SK-N-SH (cell line): ENCODE data around the gene RAB3GAP2. TPM values are rescaled to one million over a fixed set of nuclear protein-coding genes. Genes with fewer than 3 reads are reported as not detected.

ENCODE experiments used
- CTCF ChIA-PET: fragments of 300-600, 350-600 bp; formaldehyde crosslinking; extraction: SDS; loops from one replicate; lab custom pipeline; 2021; lab: Yijun Ruan, JAX
- POLR2A ChIA-PET: fragments of 350-600 bp; sonication (Branson Sonifier 250); formaldehyde crosslinking; extraction: SDS; loops from one replicate; lab custom pipeline; 2020; ENCODE audit warnings: antibody characterized with exemption, inconsistent platforms; lab: Yijun Ruan, JAX
- DNase-seq: peaks from one replicate; pipeline ENCODE4 v3.0.0; 2012
- H2AFZ ChIP-seq: fragments of 200-600 bp; sonication (generic); 2 replicates; pipeline ENCODE4 v1.8.1; 2016; ENCODE audit warnings: antibody characterized with exemption, mild to moderate bottlenecking, low read depth
- H3F3A ChIP-seq: fragments of 200-600 bp; sonication (generic); replicated peaks from 2 replicates; pipeline ENCODE3; 2016; ENCODE audit warnings: antibody characterized with exemption, mild to moderate bottlenecking; ENCODE audit not compliant: insufficient read depth
- H3K27ac ChIP-seq, 2 experiments: fragments of 200-500 bp in 1 of 2; fragments of 200-600 bp in 1 of 2; sonication (Bioruptor generic) in 1 of 2; sonication (generic), shearing (Covaris generic) in 1 of 2; 2 replicates each; pipeline versions ENCODE4 v1.5.1 to v1.6.1; 2014 to 2016; ENCODE audit warnings: low read depth in 2 of 2, inconsistent platforms in 1 of 2, low read length in 1 of 2, mild to moderate bottlenecking in 1 of 2, mixed read lengths in 1 of 2
- H3K27me3 ChIP-seq: fragments of 200-600 bp; sonication (generic), shearing (Covaris generic); 2 replicates; pipeline ENCODE4 v1.6.1; 2016; ENCODE audit warnings: mixed run types; ENCODE audit not compliant: insufficient read depth
- H3K36me3 ChIP-seq, 2 experiments: fragments of 200-500 bp in 1 of 2; fragments of 200-600 bp in 1 of 2; sonication (Bioruptor generic) in 1 of 2; sonication (generic) in 1 of 2; replicated peaks in 1 of 2; 2 replicates each; pipeline versions ENCODE3 to v1.5.1; 2014 to 2016; ENCODE audit warnings: low read length in 1 of 2, mild to moderate bottlenecking in 1 of 2; ENCODE audit not compliant: insufficient read depth in 2 of 2, control insufficient read depth in 1 of 2
- H3K4me1 ChIP-seq, 2 experiments: fragments of 200-500 bp in 1 of 2; fragments of 200-600 bp in 1 of 2; sonication (Bioruptor generic) in 1 of 2; sonication (generic), shearing (Covaris generic) in 1 of 2; 2 replicates each; pipeline versions ENCODE4 v1.5.1 to v1.6.1; 2014 to 2016; ENCODE audit warnings: low read depth in 1 of 2, low read length in 1 of 2, mixed run types in 1 of 2; ENCODE audit not compliant: insufficient read depth in 2 of 2, control insufficient read depth in 1 of 2
- H3K4me2 ChIP-seq: fragments of 200-600 bp; sonication (generic), shearing (Covaris generic); 2 replicates; pipeline ENCODE4 v1.6.1; 2017; ENCODE audit warnings: mixed run types
- H3K4me3 ChIP-seq, 2 experiments: fragments of 200-500 bp in 1 of 2; fragments of 200-600 bp in 1 of 2; sonication (Bioruptor generic) in 1 of 2; sonication (generic), shearing (Covaris generic) in 1 of 2; 2 replicates each; pipeline versions ENCODE4 v1.5.1 to v1.8.1; 2014 to 2016; ENCODE audit warnings: low read depth in 2 of 2, inconsistent platforms in 1 of 2, low read length in 1 of 2, mild to moderate bottlenecking in 1 of 2, mixed read lengths in 1 of 2, moderate library complexity in 1 of 2
- H3K79me2 ChIP-seq: fragments of 200-600 bp; sonication (generic); 2 replicates; pipeline ENCODE4 v1.8.1; 2017; ENCODE audit warnings: mild to moderate bottlenecking; ENCODE audit not compliant: insufficient read depth
- H3K9ac ChIP-seq: fragments of 200-600 bp; sonication (generic); 2 replicates; pipeline ENCODE4 v1.6.1; 2017; ENCODE audit warnings: mixed run types
- H3K9me2 ChIP-seq: fragments of 200-600 bp; sonication (generic); 2 replicates; pipeline ENCODE4 v1.6.1; 2017; ENCODE audit warnings: mixed run types
- H3K9me3 ChIP-seq: fragments of 200-600 bp; sonication (generic); 2 replicates; pipeline ENCODE4 v1.6.1; 2017; ENCODE audit warnings: mixed run types, mild to moderate bottlenecking, moderate library complexity
- H4K20me1 ChIP-seq: fragments of 200-600 bp; sonication (generic); 2 replicates; pipeline ENCODE4 v1.6.1; 2017; ENCODE audit warnings: mild to moderate bottlenecking, mixed run types; ENCODE audit not compliant: insufficient read depth
- CHD2 ChIP-seq: fragments of 150-350 bp; IDR thresholded peaks from 2 replicates; pipeline ENCODE4 v1.6.1; 2018; ENCODE audit warnings: low read length; ENCODE audit not compliant: partially characterized antibody
- ELF1 ChIP-seq: IDR thresholded peaks from 2 replicates; pipeline ENCODE4 v1.4.0; 2012
- EZH2phosphoT487 ChIP-seq: fragments of 200-600 bp; sonication (generic); IDR thresholded peaks from 2 replicates; pipeline ENCODE4 v1.6.1; 2017; ENCODE audit warnings: low read depth, mixed run types, mild to moderate bottlenecking, antibody characterized with exemption, moderate library complexity, borderline replicate concordance
- FOXJ3 ChIP-seq: sonication (generic); formaldehyde crosslinking; IDR thresholded peaks from 2 replicates; pipeline ENCODE4 v1.5.1; 2020; ENCODE audit warnings: mild to moderate bottlenecking, missing genetic modification reagents
- GABPA ChIP-seq: IDR thresholded peaks from 2 replicates; pipeline ENCODE4 v1.4.0; 2012; ENCODE audit warnings: low read depth, mild to moderate bottlenecking
- GATA2 ChIP-seq: sonication (generic); formaldehyde crosslinking; IDR thresholded peaks from 2 replicates; pipeline ENCODE4 v1.5.0; 2020; ENCODE audit warnings: mild to moderate bottlenecking, missing genetic modification reagents
- IRF3 ChIP-seq: fragments of 150-350 bp; IDR thresholded peaks from 2 replicates; pipeline ENCODE4 v1.6.1; 2016; ENCODE audit warnings: mild to moderate bottlenecking, low read depth, low read length
- JUND ChIP-seq: IDR thresholded peaks from 2 replicates; pipeline ENCODE4 v1.4.0; 2012
- MXI1 ChIP-seq: IDR thresholded peaks from 2 replicates; pipeline ENCODE4 v1.6.1; 2012; ENCODE audit warnings: mild to moderate bottlenecking, low read depth, low read length, improper control_type of control experiment
- NRF1 ChIP-seq: IDR thresholded peaks from 2 replicates; pipeline ENCODE4 v1.6.1; 2012; ENCODE audit warnings: low read depth, mild to moderate bottlenecking, low read length
- POLR2AphosphoS5 ChIP-seq: IDR thresholded peaks from 2 replicates; pipeline ENCODE4 v1.6.1; 2012; ENCODE audit warnings: low read depth, low read length
- RAD21 ChIP-seq: IDR thresholded peaks from 2 replicates; pipeline ENCODE4 v1.6.1; 2012; ENCODE audit warnings: mild to moderate bottlenecking, low read length
- REST ChIP-seq: IDR thresholded peaks from 2 replicates; pipeline ENCODE4 v1.6.1; 2012; ENCODE audit warnings: mild to moderate bottlenecking, low read depth, low read length, moderate library complexity
- TCF12 ChIP-seq: IDR thresholded peaks from 2 replicates; pipeline ENCODE4 v1.4.0; 2012
- WGBS: methylation state at CpG from one replicate; pipeline ENCODE4 v1.1.6; 2017; ENCODE audit warnings: low lambda C conversion rate; 5-methylcytosine and 5-hydroxymethylcytosine counted together
- polyA plus RNA-seq, 3 experiments: library from polyadenylated mRNA; depleted of rRNA; stranded (reverse); fragments of >200 nt; gene quantifications; 2 replicates each; pipeline ENCODE4 v1.2.3, GENCODE V29; 2012

RAB3GAP2 gene
- polyA plus RNA-seq, 1 of the 3 experiments (the other 2 are of a cell fraction) = 9.3 TPM

- Histone ChIP-seq H3K27me3 (no peaks in the 10 kb centered on the region), H3K9ac (no peak overlapping the region), H3K36me3 (no peaks in the 10 kb centered on the region), H4K20me1 (no peaks in the 10 kb centered on the region), H3K9me3 (no peaks in the 10 kb centered on the region), H3K9me2 (no peaks in the 10 kb centered on the region), H3K4me3 (no peak overlapping the region), H2AFZ (no peak overlapping the region), H3K79me2 (no peaks in the 10 kb centered on the region), H3K27ac (no peak overlapping the region), H3F3A (no peaks in the 10 kb centered on the region), H3K4me1 (no peaks in the 10 kb centered on the region), H3K4me2 (no peak overlapping the region)
- WGBS = 75% methylated on average over 3 of the region's 3 CpGs
- TF ChIP-seq GABPA = no peak
- TF ChIP-seq JUND = no peak
- no peak for TF ChIP-seq GATA2 (CRISPR knock-in tag)
- no peak for TF ChIP-seq MXI1
- no peak for TF ChIP-seq EZH2phosphoT487
- TF ChIP-seq NRF1 = no peak
- TF ChIP-seq TCF12 = no peak
- TF ChIP-seq RAD21 = no peak
- no peak for TF ChIP-seq CHD2
- no peak for TF ChIP-seq POLR2AphosphoS5
- ChIA-PET POLR2A (no interaction called here), CTCF (no interaction called here)
- no peak for DNase-seq
Measured at GRCh38 chr1:220316305-220316704, 44.1 kb upstream of the RAB3GAP2 start.

- no peaks in the 10 kb centered on the region for H3K27me3 ChIP-seq
- ChIA-PET POLR2A (no interaction called here), CTCF (no interaction called here)
- TF ChIP-seq ELF1 = no peak
- no peak for TF ChIP-seq IRF3
- TF ChIP-seq FOXJ3 (CRISPR knock-in tag) = no peak
- no peak for TF ChIP-seq REST
- no peaks in the 10 kb centered on the region for H4K20me1 ChIP-seq
- H3K36me3 ChIP-seq = no peaks in the 10 kb centered on the region
- H3K4me1 ChIP-seq = no peaks in the 10 kb centered on the region
- no peak for DNase-seq
- no peaks in the 10 kb centered on the region for H3K79me2 ChIP-seq
- H3K4me2 ChIP-seq = no peak overlapping the region
- H2AFZ ChIP-seq = no peak overlapping the region
- no peaks in the 10 kb centered on the region for H3K9me2 ChIP-seq
- no peak overlapping the region for H3K4me3 ChIP-seq
- H3K9ac ChIP-seq = no peak overlapping the region
- H3K27ac ChIP-seq = no peak overlapping the region
- WGBS = 57% methylated on average over 4 of the region's 4 CpGs
- H3F3A ChIP-seq = no peaks in the 10 kb centered on the region
- no peaks in the 10 kb centered on the region for H3K9me3 ChIP-seq
Measured at GRCh38 chr1:220315070-220315839, 43.0 kb upstream of the RAB3GAP2 start.
